A549 (cell line): ENCODE data around the gene TGIF1. TPM values are rescaled to one million over a fixed set of nuclear protein-coding genes. Genes with fewer than 3 reads are reported as not detected.
A peak's percentile ranks its signal among the peaks of the same experiment; 100 is the strongest.

Source experiments
- ATAC-seq, 2 experiments: fragments of 200-7000 bp in 1 of 2; fragments of >200 bp in 1 of 2; cut with Nextera tagmentation in 1 of 2; cut with Tn5 transposase in 1 of 2; 3 replicates each; pipeline versions ENCODE4 v1.8.0 to v1.9.1; 2018 to 2020; ENCODE audit warnings: mild to moderate bottlenecking in 1 of 2, moderate library complexity in 1 of 2
- CTCF ChIA-PET: fragments of 300-600 bp; sonication (Branson Sonifier 250); formaldehyde crosslinking; extraction: SDS; loops from one replicate; lab custom pipeline; 2021; ENCODE audit warnings: antibody characterized with exemption, inconsistent platforms; lab: Yijun Ruan, JAX
- POLR2A ChIA-PET: fragments of 350-600 bp; formaldehyde crosslinking; extraction: SDS; loops from one replicate; lab custom pipeline; 2021; ENCODE audit warnings: antibody characterized with exemption, inconsistent platforms; lab: Yijun Ruan, JAX
- DNase-seq, 2 experiments: peaks; one replicate each; pipeline versions ENCODE4 v3.0.0 to v3.0.0-alpha.2; 2011 to 2016; ENCODE audit warnings: low read depth in 1 of 2, low spot score in 1 of 2
- FAIRE-seq: peaks from 2 replicates; lab custom pipeline; 2011; peaks lifted over from hg19 to GRCh38; lab: Jason Lieb, UNC
- H3K27ac ChIP-seq, 2 experiments: fragments of >200 bp; sonication (Bioruptor Twin); formaldehyde crosslinking; 3 replicates each; pipeline ENCODE4 v1.5.1; 2016 to 2017
- H3K4me1 ChIP-seq: fragments of >200 bp; sonication (Bioruptor Twin); formaldehyde crosslinking; 3 replicates; pipeline ENCODE4 v1.6.1; 2016
- H3K4me2 ChIP-seq: fragments of >200 bp; sonication (Bioruptor Twin); formaldehyde crosslinking; 3 replicates; pipeline ENCODE4 v1.6.1; 2016
- H3K4me3 ChIP-seq: fragments of >200 bp; sonication (Bioruptor Twin); formaldehyde crosslinking; 3 replicates; pipeline ENCODE4 v1.5.1; 2016
- H3K9me3 ChIP-seq: fragments of >200 bp; sonication (Bioruptor Twin); formaldehyde crosslinking; 3 replicates; pipeline ENCODE4 v1.6.1; 2016
- CBX2 ChIP-seq: fragments of 200-600 bp; sonication (generic); IDR thresholded peaks from 2 replicates; pipeline ENCODE4 v1.6.1; 2016; ENCODE audit warnings: low read depth, mild to moderate bottlenecking, borderline replicate concordance
- CEBPB ChIP-seq, 2 experiments: fragments of >200 bp in 1 of 2; sonication (Bioruptor Twin) in 1 of 2; formaldehyde crosslinking in 1 of 2; IDR thresholded peaks; 2 replicates each; pipeline ENCODE4 v1.6.1; 2012 to 2016
- EP300 ChIP-seq, 2 experiments: fragments of >200 bp; sonication (Bioruptor Twin); formaldehyde crosslinking; IDR thresholded peaks; 2 replicates in 1 of 2; 3 replicates in 1 of 2; pipeline ENCODE4 v1.6.1; 2016 to 2017
- HOXA7 ChIP-seq: fragments of 250-450 bp; sonication (Bioruptor Pico); IDR thresholded peaks from 2 replicates; pipeline ENCODE4 v1.5.0; 2020; ENCODE audit warnings: mild to moderate bottlenecking, moderate library complexity
- JUN ChIP-seq, 2 experiments: fragments of >200 bp; sonication (Bioruptor Twin); formaldehyde crosslinking; IDR thresholded peaks; 2 replicates in 1 of 2; 3 replicates in 1 of 2; pipeline ENCODE4 v1.6.1; 2016 to 2017
- JUNB ChIP-seq: fragments of >200 bp; sonication (Bioruptor Twin); formaldehyde crosslinking; IDR thresholded peaks from 2 replicates; pipeline ENCODE4 v1.6.1; 2016
- KDM5A ChIP-seq: fragments of 200-600 bp; sonication (generic); IDR thresholded peaks from 2 replicates; pipeline ENCODE4 v1.6.1; 2016; ENCODE audit warnings: antibody characterized with exemption, mild to moderate bottlenecking
- MAX ChIP-seq: IDR thresholded peaks from 2 replicates; pipeline ENCODE4 v1.6.1; 2012
- MAZ ChIP-seq: fragments of 150-350 bp; IDR thresholded peaks from 2 replicates; pipeline ENCODE4 v1.6.1; 2014; ENCODE audit warnings: antibody characterized with exemption, low read depth, low read length, borderline replicate concordance
- MYC ChIP-seq: IDR thresholded peaks from 2 replicates; pipeline ENCODE4 v1.6.1; 2012; ENCODE audit warnings: mild to moderate bottlenecking, inconsistent platforms, low read length, improper control_type of control experiment, borderline replicate concordance
- PHF8 ChIP-seq: fragments of 200-600 bp; sonication (generic); IDR thresholded peaks from 2 replicates; pipeline ENCODE4 v1.6.1; 2016; ENCODE audit warnings: low read depth, mild to moderate bottlenecking, antibody characterized with exemption, moderate library complexity, borderline replicate concordance
- POLR2A ChIP-seq: IDR thresholded peaks from 2 replicates; pipeline ENCODE4 v1.6.1; 2012; ENCODE audit warnings: mild to moderate bottlenecking, low read length
- RAD21 ChIP-seq, 2 experiments: fragments of >200 bp in 1 of 2; sonication (Bioruptor Twin) in 1 of 2; formaldehyde crosslinking in 1 of 2; IDR thresholded peaks in 1 of 2; conservative IDR thresholded peaks in 1 of 2; 2 replicates in 1 of 2; 3 replicates in 1 of 2; pipeline ENCODE4 v1.6.1; 2012 to 2018; ENCODE audit warnings: inconsistent platforms in 1 of 2
- RARB ChIP-seq: fragments of 250-450 bp; sonication (Bioruptor Pico); IDR thresholded peaks from 2 replicates; pipeline ENCODE4 v1.8.0; 2021; ENCODE audit warnings: mild to moderate bottlenecking, moderate library complexity
- REST ChIP-seq: fragments of 200-600 bp; sonication (generic); IDR thresholded peaks from 2 replicates; pipeline ENCODE4 v1.6.1; 2016; ENCODE audit warnings: antibody characterized with exemption, mild to moderate bottlenecking, moderate library complexity
- RFX5 ChIP-seq: fragments of 450-650 bp; IDR thresholded peaks from 2 replicates; pipeline ENCODE4 v1.7.1; 2014; ENCODE audit warnings: antibody characterized with exemption, mild to moderate bottlenecking, moderate library complexity
- SMC3 ChIP-seq: fragments of >200 bp; sonication (Bioruptor Twin); formaldehyde crosslinking; IDR thresholded peaks from 3 replicates; pipeline ENCODE4 v1.6.1; 2018; ENCODE audit warnings: inconsistent platforms
- SREBF2 ChIP-seq: fragments of 450-650 bp; IDR thresholded peaks from 2 replicates; pipeline ENCODE4 v1.6.1; 2014; ENCODE audit warnings: mild to moderate bottlenecking, moderate library complexity
- TFCP2L1 ChIP-seq: fragments of 250-450 bp; sonication (Bioruptor Pico); IDR thresholded peaks from 2 replicates; pipeline ENCODE4 v1.5.0; 2021; ENCODE audit warnings: mild to moderate bottlenecking
- TP53 ChIP-seq: fragments of 250-450 bp; sonication (Bioruptor Pico); IDR thresholded peaks from 2 replicates; pipeline ENCODE4 v1.5.0; 2021; ENCODE audit warnings: mild to moderate bottlenecking, moderate library complexity
- USF2 ChIP-seq: fragments of 450-650 bp; IDR thresholded peaks from 2 replicates; pipeline ENCODE4 v1.6.1; 2014; ENCODE audit warnings: antibody characterized with exemption
- WGBS: methylation state at CpG from one replicate; pipeline ENCODE4 v1.1.6; 2017; ENCODE audit errors: missing lambda C conversion rate; 5-methylcytosine and 5-hydroxymethylcytosine counted together
- polyA plus RNA-seq, 4 experiments: library from polyadenylated mRNA; depleted of rRNA in 3 of 4; stranded (reverse); fragments of >200 nt; fragmentation: RNase III in 1 of 4; extraction: RNeasy Plus Mini Kit Qiagen cat#74134 plus additional on column Dnase treatment in 1 of 4; gene quantifications; 2 replicates in 3 of 4; 3 replicates in 1 of 4; pipeline ENCODE4 v1.2.3, GENCODE V29; 2011 to 2017

The TGIF1 gene
- polyA plus RNA-seq, 2 of the 4 experiments (the other 2 are of a cell fraction), result 160 to 174 TPM

- TF ChIP-seq SMC3 (no peak), JUNB (no peak), KDM5A (no peak), RFX5 (no peak), TP53 (CRISPR knock-in tag) (no peak), CEBPB (IDR thresholded peaks at IDR 0.05) (no peak; a peak in 1 of 4 replicates), RARB (CRISPR knock-in tag) (no peak)
- TF ChIP-seq, all 56 proteins: peak for 19
These were observed 1.8 kb upstream of the TGIF1 start (continued) for GRCh38 chr18:3447895-3448837.

- Histone ChIP-seq H3K4me3 (peak overlapping the region; percentile 93), H3K4me1 (peaks cover 25% of the 10 kb centered on the region), H3K27ac (peak overlapping the region; percentile 98 to 100), H3K9me3 (no peaks in the 10 kb centered on the region), H3K4me2 (peak overlapping the region; percentile 97)
- ChIA-PET POLR2A (interaction anchor here (0.6 to 3.3 kb wide), 14 partner anchors 9 to 641 kb away, joined by 3 to 47 read pairs (median 6); no protein-coding TSS in a partner anchor), CTCF (interaction anchor here (0.8 to 1.1 kb wide), 4 partner anchors 64 to 421 kb away, joined by 3 to 4 read pairs (median 3); no protein-coding TSS in a partner anchor)
- ATAC-seq (peak; percentile 7 to 27), FAIRE-seq (no peak), DNase-seq (peak in 1 of 2 experiments; percentile 60)
- whole genome bisulfite sequencing, result 2% methylated on average over 29 of the region's 38 CpGs
- TF ChIP-seq MAZ (no peak), MAX (no peak; the same call in 1 of the 2 replicates), RARB (CRISPR knock-in tag) (peak; percentile 64; the same call in 1 of the 2 replicates), EP300 (IDR thresholded peaks at IDR 0.05) (peak; percentile 66 to 86; a peak in 3 of 5 replicates), RFX5 (no peak), SREBF2 (no peak), SMC3 (0 out of 3 replicates have a peak, but pooled peaks have one; percentile 16), JUN (IDR thresholded peaks at IDR 0.05) (peak; percentile 79 to 82), TFCP2L1 (CRISPR knock-in tag) (peak; percentile 88; the same call in 1 of the 2 replicates), JUNB (0 out of 2 replicates have a peak, but pooled peaks have one; percentile 21), CEBPB (IDR thresholded peaks at IDR 0.05) (peak; percentile 73 to 76), PHF8 (0 out of 2 replicates have a peak, but pooled peaks have one; percentile 12), POLR2A (peak; percentile 47), USF2 (0 out of 2 replicates have a peak, but pooled peaks have one; percentile 20), REST (0 out of 2 replicates have a peak, but pooled peaks have one; percentile 19), RAD21 (conservative IDR thresholded peaks at IDR 0.05 in 1 of 2, IDR thresholded peaks at IDR 0.05 in 1 of 2) (0 out of 5 replicates have a peak, but pooled peaks have one; percentile 5 to 15), CBX2 (no peak), HOXA7 (CRISPR knock-in tag) (0 out of 2 replicates have a peak, but pooled peaks have one; percentile 40), MYC (peak; percentile 66)
These were observed 997 bp upstream of the TGIF1 start for GRCh38 chr18:3448838-3449511.
